AG09319 (cell line): Measurements from ENCODE around the gene EOMES.

Source experiments
- DNase-seq: peaks from one replicate; pipeline ENCODE4 v3.0.0-alpha.2; 2010; ENCODE audit warnings: low read depth; ENCODE audit errors: extremely low read depth
- CTCF ChIP-seq: IDR thresholded peaks from 2 replicates; pipeline ENCODE4 v1.5.1; 2011; ENCODE audit warnings: low read depth, mild to moderate bottlenecking, inconsistent platforms, low read length, moderate library complexity

Gene EOMES

GRCh38 chr3:27726240-27726639, 4.1 kb upstream of the EOMES start:
- no peak for DNase-seq

GRCh38 chr3:27724459-27725197, 2.5 kb upstream of the EOMES start:
- no peak for DNase-seq
- no peak for TF ChIP-seq CTCF

More at GRCh38 chr3:27726240-27726639, 4.1 kb upstream of the EOMES start:
- no peak for TF ChIP-seq CTCF

- DNase-seq = no peak
- TF ChIP-seq CTCF = no peak
Observed at GRCh38 chr3:27723815-27724458, 1.8 kb upstream of the EOMES start.

GRCh38 chr3:27723456-27723814, 1.3 kb upstream of the EOMES start:
- DNase-seq = no peak
- TF ChIP-seq CTCF = no peak

- DNase-seq = no peak
- no peak for TF ChIP-seq CTCF
Observed at GRCh38 chr3:27723001-27723445, 900 bp upstream of the EOMES start.

- TF ChIP-seq CTCF = no peak
- DNase-seq = no peak
Observed at GRCh38 chr3:27720899-27721716, 1.0 kb downstream of the EOMES start.
